SU-DHL-6 (cell line): ENCODE data around the gene ZFYVE9.

Experiments
- CTCF ChIP-seq: fragments of 200-600 bp; sonication (generic); IDR thresholded peaks from one replicate; pipeline ENCODE4 v1.5.1; 2017; ENCODE audit warnings: antibody characterized with exemption, mild to moderate bottlenecking, low read length, moderate library complexity; ENCODE audit not compliant: insufficient read depth, poor library complexity, severe bottlenecking
- EZH2phosphoT487 ChIP-seq: fragments of 200-600 bp; sonication (generic), shearing (Covaris generic); conservative IDR thresholded peaks from 2 replicates; pipeline ENCODE4 v1.6.1; 2018; ENCODE audit warnings: mild to moderate bottlenecking, antibody characterized with exemption, low read length, moderate library complexity, mixed read lengths

GRCh38 chr1:52385376-52385775 is 243.5 kb downstream of the ZFYVE9 start:
- TF ChIP-seq CTCF (no peak), EZH2phosphoT487 (no peak)
